Hematopoietic multipotent progenitor cell treated with erythropoietin and hydrocortisone succinate and interleukin-3 and kit ligand, for 15 days (in vitro differentiated cells): ENCODE results near the gene CCPG1.
"Not testable (repeated sequence)": the region's sequence is repeated elsewhere in the genome, so short reads cannot be mapped to it uniquely, and the experiment has no call there.

Source experiments
- DNase-seq: peaks from one replicate; pipeline ENCODE4 v3.0.0-alpha.2; 2015; ENCODE audit warnings: low spot score

The CCPG1 gene, protein sequence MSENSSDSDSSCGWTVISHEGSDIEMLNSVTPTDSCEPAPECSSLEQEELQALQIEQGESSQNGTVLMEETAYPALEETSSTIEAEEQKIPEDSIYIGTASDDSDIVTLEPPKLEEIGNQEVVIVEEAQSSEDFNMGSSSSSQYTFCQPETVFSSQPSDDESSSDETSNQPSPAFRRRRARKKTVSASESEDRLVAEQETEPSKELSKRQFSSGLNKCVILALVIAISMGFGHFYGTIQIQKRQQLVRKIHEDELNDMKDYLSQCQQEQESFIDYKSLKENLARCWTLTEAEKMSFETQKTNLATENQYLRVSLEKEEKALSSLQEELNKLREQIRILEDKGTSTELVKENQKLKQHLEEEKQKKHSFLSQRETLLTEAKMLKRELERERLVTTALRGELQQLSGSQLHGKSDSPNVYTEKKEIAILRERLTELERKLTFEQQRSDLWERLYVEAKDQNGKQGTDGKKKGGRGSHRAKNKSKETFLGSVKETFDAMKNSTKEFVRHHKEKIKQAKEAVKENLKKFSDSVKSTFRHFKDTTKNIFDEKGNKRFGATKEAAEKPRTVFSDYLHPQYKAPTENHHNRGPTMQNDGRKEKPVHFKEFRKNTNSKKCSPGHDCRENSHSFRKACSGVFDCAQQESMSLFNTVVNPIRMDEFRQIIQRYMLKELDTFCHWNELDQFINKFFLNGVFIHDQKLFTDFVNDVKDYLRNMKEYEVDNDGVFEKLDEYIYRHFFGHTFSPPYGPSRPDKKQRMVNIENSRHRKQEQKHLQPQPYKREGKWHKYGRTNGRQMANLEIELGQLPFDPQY

DNA sequence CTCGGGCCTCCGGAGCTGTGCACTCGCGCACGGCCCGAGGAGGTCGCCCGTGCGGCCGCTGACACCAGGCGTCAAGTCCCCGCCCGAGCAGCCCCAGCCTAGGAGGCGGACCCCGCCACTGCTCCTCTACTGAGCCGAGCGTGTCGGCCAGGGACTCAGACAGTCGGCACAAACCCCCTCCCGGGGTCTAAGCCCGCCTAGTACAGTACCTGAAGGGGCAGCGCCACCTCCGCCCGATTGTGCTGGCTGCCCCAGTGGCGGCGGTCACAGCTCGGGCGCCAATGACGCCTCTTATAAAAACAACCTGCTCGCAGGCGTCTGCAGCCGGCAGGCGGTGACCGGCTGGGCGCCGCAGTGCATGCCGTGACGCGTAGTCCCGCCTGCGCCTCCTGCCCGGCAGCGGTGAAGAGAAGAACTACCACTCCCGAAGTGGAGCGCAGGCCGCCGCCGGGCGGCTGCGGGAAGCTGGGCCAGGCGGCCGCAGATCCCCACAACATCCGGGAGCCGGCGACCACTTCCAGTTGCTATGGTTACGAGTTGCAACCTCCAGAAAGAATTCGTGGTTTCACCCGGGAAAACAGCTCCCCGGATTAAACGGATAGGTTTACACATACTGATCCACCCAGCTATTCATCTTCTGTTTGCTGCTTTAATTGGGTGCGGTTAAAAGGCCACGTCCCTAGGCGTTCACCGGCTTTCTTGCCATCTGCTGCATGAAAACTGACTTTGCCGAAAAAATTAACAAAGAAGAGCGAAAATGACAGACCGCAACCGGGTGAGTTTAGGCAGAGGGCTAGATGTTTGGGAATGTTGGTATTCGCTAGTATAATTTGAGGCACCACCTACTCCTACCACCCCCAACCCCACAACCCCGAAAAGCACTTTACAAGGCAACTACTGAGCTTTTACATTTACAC lies at the start of gene CCPG1, which contains the start of gene PIERCE2:
Gene CCPG1 (minus strand): TSS at position 348 of the 917 bp plus-strand sequence. CDS start 18,935 bp downstream, outside the sequence.
Gene PIERCE2 (plus strand): TSS at position 484 of the 917 bp plus-strand sequence. CDS start 274 bp downstream, at position 758.
- DNase-seq, result peak; percentile 90

DNA sequence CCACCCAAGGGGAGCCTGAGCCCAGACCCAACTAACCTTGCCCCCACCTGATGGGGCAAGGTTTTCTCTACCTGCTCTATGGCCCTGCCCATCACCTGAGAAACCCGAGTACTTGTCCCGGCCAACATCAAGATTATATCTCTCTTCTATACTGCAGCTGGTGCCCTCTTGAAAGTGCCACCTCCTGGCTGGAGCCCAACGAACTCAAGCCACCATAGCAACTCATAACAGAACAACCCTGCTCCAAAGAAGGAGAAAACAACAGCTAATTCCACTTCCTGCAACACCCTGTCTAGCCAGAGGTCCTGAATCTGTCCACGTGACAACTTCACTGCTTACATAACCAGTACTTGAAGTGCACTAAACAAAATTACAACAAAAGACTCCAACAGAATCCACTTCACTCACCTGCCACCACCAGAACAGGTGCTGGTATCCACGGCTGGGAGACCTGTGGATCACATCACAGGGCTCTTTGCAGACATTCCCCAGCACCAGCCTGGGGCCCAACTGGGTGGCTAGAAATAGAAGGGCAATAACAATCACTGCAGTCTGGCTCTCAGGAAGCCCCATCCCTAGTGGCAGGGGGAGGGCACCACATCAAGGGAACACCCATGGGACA lies 49.4 kb upstream of the CCPG1 start:
- DNase-seq, result no peak

DNA sequence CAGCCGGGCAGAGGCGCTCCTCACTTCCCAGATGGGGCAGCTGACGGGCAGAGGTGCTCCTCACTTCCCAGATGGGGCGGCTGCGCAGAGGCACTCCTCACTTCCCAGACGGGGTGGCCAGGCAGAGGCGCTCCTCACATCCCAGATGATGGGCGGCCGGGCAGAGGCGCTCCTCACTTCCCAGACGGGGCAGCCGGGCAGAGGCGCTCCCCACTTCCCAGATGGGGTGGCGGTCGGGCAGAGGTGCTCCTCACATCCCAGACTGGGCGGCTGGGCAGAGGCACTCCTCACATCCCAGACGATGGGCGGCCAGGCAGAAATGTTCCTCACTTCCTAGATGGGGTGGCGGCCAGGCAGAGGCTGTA lies 38.9 kb upstream of the CCPG1 start:
- not testable (repeated sequence) for DNase-seq

DNA sequence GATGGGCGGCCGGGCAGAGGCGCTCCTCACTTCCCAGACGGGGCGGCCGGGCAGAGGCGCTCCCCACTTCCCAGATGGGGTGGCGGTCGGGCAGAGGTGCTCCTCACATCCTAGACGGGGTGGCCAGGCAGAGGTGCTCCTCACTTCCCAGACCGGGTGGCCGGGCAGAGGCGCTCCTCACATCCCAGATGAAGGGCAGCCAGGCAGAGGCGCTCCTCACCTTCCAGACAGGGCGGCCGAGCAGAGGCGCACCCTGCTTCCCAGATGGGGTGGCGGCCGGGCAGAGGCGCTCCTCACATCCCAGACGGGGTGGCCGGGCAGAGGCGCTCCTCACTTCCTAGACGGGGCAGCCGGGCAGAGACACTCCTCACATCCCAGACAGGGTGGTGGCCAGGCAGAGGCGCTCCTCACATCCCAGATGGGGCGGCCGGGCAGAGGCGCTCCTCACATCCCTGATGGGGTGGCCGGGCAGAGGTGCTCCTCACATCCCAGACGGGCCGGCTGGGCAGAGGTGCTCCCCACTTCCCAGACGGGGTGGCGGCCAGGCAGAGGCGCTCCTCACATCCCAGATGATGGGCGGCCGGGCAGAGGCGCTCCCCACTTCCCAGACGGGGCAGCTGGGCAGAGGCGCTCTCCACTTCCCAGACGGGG lies 38.3 kb upstream of the CCPG1 start:
- DNase-seq, result not testable (repeated sequence)

DNA sequence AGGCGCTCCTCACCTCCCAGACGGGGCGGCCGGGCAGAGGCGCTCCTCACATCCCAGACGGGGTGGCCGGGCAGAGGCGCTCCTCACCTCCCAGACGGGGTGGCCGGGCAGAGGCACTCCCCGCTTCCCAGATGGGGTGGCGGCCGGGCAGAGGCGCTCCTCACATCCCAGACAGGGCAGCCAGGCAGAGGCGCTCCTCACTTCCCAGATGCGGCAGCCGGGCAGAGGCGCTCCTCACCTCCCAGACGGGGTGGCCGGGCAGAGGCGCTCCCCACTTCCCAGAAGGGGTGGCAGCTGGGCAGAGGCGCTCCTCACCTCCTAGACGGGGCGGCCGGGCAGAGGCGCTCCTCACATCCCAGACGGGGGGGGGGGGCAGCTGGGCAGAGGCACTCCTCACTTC lies 37.8 kb upstream of the CCPG1 start:
- not testable (repeated sequence) for DNase-seq

DNA sequence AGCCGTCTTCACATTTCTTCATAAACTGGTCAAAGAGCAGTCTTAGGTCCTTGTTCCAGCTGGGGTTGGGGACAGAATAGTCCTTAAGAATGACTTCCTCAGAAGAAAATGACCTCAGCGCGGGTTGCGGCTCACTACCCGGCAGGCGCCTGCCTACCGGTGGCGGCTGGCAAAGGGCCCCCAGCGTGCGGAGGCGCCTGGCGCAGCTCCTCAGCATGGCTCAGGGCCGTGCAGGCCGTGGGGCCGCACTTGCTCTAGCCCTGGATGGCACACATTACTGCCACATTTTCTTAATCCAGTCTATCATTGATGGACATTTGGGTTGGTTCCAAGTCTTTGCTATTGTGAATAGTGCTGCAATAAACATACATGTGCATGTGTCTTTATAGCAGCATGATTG lies 35.0 kb upstream of the CCPG1 start:
- DNase-seq, result not testable (repeated sequence)

DNA sequence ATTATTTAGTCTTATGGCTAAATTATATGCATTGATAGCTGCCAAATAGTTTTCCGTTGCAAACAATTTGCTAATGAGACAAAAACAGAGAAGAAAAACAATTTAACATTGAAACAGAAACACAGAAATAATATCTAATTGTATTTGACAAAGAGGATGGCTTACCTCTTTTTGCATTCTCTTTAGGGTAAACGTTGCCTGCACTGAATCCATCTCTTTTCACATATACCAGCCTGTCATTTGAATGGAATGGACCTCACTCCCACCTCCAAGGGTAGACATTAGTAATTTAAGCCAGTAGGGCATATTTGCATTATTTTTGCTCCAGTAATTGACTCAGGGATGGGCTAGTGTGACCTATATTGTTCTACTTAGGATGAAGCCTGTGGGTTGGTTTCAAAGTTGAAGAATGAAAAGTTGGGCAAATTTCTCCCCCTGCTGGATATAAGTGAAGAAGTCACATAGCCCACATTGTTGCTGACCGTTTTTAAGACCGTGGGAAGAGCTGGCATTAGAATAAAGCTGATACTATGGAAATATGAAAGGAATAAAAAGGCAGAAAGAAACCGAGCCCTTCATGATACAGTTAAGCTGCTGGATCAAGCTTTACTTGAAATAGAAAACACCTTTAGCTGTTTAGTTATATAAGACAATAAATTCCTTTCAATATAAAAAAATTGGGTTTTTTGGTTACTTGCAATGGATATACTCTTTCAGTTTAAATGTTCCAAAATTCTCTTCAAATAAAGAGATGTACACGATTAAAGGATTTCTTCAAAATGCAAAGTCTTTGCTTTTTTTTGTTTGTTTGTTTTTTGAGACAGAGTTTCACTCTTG lies 27.0 kb upstream of the CCPG1 start:
- DNase-seq, result peak; percentile 55

DNA sequence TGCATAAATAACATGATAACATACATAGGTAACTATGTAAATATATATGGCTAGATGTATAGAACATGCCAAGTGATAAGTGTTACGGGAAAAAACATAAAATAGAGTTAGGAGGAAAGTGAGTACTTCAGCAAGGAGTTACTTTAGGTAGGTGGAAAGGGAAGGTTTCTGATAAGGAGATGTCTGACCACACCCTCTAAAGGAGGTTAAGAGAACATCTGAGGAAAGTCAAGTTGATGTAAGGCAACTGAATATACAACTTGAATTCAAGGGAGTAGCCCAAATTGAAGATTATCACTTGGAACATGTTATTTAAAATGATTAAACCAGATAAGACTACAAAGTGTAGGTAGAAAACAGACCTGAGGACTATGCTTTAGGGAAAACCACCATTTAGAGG lies 13.9 kb upstream of the CCPG1 start:
- DNase-seq, result no peak

DNA sequence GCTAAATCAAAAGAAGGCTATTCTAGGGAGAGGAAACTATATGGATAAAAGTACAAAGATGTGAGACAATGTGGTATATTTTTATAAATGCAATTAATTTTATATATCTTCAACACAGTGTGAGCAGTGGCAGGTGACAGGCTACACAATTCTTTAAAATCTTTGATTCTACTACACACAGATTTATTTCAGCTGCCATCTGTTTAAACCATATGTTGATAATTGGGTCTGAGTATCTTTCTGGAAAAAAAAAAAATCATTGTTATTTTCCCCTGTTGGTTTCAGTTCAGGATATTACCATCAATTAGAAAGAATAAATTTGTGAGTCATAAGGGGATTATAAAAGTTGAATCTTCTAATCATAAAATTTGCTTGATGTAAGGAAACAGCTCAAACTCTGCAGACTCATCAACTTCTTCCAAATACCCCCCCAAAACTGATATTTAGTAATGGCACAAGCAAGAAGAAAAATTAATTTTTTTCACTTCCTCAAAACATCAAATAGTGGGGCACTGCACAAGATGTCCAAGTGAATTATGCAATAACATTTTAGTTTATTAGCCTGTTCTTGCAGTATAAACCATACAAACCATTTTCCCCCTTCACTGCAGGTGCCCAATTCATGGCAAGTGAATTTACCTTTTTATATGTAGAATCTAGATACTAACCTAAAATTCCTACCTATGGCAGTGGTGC lies 12.2 kb upstream of the CCPG1 start:
- DNase-seq, result no peak

DNA sequence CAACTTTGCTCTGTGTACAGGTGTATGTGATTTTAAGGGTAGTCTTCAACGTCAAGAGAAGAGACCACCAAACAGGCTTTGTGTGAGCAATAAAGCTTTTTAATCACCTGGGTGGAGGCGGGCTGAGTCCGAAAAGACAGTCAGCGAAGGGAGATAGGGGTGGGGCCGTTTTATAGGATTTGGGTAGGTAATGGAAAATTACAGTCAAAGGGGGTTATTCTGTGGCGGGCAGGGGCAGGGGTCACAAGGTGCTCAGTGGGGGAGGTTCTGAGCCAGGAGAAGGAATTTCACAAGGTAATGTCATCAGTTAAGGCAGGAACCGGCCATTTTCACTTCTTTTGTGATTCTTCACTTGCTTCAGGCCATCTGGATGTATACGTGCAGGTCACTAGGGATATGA lies 9.5 kb upstream of the CCPG1 start:
- not testable (repeated sequence) for DNase-seq

DNA sequence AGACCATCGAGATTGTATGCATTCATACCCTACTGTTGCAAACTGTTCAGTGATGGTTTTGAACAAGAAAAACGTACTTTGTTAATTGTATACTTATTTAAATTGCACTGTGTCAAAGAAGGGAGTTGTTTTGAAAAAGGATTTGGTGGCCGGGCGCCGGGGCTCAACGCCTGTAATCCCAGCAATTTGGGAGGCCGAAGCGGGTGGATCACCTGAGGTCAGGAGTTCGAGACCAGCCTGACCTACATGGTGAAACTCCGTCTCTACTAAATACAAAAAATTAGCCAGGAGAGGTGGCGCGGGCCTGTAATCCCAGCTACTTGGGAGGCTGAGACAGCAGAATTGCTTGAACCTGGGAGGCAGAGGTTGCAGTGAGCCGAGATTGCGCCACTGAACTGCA lies 817 bp upstream of the CCPG1 start:
- not testable (repeated sequence) for DNase-seq

DNA sequence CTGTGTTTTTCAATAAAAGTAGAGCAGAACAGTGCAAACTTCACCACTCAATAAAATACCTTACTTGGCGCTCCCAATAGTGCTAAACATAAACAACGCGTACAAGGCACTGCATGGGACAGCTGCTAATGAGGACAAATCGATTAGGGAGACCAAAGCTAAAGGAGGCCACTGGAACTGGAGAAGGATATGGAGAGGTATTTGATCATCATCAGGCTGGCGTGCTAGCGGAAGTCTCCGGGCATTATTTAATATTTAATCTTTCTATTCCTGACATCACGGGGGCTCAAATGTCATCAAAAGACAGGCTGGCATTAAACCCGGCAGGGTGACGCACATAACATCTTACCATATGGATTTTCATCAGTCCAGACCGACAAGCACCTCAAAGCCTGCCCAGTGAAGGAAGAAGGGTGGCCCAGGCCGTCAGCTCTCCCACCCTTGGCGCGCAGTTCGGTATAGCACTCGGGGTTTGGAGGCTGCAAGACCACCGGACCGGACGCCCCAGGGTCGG lies 604 bp downstream of the CCPG1 start:
- no peak for DNase-seq

DNA sequence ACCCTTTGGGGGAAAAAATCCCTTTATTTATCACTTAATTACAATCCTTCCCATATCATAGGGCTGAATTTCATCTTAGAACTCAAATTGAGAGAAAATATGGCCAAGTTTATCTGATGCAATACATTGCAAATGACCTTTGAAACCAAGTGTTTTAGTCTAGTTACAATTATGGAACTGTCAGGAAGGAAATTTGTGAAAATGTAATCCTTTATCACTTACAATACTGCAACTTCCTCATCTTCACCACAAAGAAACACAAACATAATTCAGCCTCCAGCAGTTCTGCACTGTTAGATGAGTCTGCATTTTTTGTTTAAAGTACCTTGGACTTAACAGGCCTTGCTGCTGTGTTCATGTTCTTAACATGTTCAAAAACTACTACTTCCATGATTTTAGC lies 4.6 kb downstream of the CCPG1 start:
- DNase-seq, result peak; percentile 46

DNA sequence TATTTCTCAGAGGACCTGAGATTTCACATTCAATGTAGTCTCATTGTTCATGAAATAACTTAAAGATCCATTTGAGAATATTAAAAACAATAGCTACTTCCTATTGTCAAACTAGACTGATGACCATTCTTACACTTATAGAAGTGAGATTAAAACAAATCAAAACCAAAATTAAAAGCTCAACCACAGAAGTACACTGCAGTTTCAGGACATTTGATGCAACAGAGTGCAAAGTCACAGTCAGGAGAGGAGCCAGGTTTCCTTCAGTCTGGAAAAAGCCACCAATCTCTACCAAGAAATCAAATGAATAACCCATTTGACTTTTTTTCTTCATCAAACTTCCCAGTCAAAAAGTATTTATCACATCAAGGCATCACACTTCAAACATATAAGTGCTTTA lies 5.5 kb downstream of the CCPG1 start:
- no peak for DNase-seq

DNA sequence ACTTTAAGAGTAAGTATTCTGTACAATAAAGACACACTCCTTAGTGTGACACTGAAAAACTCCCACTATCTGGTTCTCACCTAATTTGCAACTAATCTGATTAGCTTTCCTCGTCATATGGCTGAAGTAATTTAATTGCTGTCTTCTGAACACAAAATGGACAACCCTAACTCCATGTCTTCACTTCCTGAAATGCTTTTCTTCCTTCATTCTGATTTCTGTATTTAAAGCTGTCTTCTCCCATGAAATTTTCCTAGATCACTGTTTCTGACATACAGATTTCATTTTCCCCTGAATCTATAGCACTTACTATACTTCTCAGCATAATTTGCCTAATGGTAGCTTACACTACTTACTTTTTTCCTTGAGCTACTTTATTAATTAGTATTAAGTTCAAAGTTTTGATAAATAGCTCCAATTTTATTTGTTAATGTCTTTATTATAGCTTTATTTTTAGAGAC lies 6.3 kb downstream of the CCPG1 start:
- no peak for DNase-seq

DNA sequence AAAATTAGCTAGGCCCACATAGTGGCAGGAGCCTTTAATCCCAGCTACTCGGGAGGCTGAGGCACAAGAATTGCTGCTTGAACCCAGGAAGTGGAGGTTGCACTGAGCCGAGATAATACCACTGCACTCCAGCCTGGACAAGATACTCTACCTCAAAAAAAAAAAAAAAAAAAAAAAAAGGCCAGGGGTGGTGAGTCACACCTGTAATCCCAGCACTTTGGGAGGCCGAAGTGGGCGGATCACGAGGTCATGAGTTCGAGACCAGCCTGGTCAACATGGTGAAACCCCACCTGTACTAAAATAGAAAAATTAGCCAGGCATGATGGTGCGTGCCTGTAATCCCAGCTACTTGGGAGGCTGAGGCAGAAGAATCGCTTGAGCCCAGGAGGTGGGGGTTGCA lies 8.1 kb downstream of the CCPG1 start:
- DNase-seq, result not testable (repeated sequence)

DNA sequence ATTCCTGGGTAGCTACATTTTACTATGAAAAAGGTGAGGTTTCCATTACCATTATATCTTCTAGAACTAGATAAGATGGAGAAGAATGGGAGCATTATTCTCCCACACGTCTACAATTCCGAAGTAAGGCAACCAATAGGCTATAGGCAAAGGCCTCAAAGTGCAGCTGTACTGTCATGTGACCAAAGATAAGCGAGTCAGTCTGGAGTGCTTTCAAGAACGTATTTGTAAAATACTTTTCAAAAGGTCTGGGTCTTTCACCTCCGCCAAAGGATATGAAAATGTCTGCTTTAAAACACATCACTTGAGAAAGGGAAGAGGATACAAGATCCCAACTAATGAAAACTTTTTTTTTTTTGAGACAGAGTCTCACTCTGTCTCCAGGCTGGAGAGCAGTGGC lies 9.9 kb downstream of the CCPG1 start:
- no peak for DNase-seq

DNA sequence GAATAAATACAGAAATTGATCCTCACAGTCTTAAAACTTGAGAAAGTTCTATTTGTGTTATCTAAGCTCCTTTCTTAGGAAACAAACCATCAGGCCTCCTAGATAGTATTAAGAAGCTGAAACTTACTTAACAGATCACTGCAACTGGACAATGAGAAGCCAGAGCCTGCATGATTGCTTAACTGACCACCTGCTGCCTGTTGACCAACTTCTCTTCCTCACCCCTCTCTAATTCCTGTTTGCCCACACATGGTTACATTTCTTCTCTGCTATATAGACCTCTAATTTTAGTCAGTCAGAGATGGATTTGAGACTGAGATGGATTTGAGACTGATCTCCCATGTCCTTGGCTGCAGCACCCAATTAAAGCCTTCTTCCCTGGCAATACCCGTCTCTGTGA lies 13.5 kb downstream of the CCPG1 start:
- no peak for DNase-seq

DNA sequence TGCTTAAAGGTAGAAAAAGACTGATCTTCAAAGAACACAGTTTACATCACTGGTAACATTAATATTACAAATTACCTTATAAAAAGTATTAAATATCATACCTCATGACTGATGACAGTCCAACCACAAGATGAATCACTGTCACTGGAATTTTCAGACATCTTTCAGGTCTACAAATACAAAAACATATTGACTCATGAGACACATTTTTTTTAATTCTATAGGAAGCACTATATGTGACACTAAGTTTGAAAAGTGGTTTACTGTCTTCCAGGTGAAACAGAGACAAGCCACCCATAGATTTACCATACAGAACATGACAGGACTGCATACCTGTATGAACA lies 18.9 kb downstream of the CCPG1 start:
- DNase-seq, result no peak
